Ectodermal cell (in vitro differentiated cells): ENCODE measurements around the gene SAP30L.
A peak's percentile ranks its signal among the peaks of the same experiment; 100 is the strongest.

Experiments
- H3K27ac ChIP-seq: 2 replicates; pipeline ENCODE4 v1.7.0; 2013; ENCODE audit warnings: mild to moderate bottlenecking, low read depth, low read length; ENCODE audit not compliant: insufficient read depth, poor library complexity, severe bottlenecking
- H3K27me3 ChIP-seq: 2 replicates; pipeline ENCODE4 v1.7.0; 2013; ENCODE audit warnings: mild to moderate bottlenecking, low read length; ENCODE audit not compliant: insufficient read depth, control insufficient read depth, poor library complexity, severe bottlenecking
- H3K36me3 ChIP-seq: one replicate; pipeline ENCODE4 v1.7.0; 2013; ENCODE audit warnings: low read length; ENCODE audit not compliant: control insufficient read depth, insufficient read depth
- H3K4me1 ChIP-seq: one replicate; pipeline ENCODE4 v1.7.0; 2013; ENCODE audit warnings: low read length; ENCODE audit not compliant: control insufficient read depth, insufficient read depth
- H3K4me3 ChIP-seq: 2 replicates; pipeline ENCODE4 v1.7.0; 2013; ENCODE audit warnings: low read depth, low read length, control low read depth; ENCODE audit not compliant: insufficient read depth
- H3K9me3 ChIP-seq: 2 replicates; pipeline ENCODE4 v1.7.0; 2013; ENCODE audit warnings: mild to moderate bottlenecking, low read length, moderate library complexity; ENCODE audit not compliant: control insufficient read depth
- WGBS, 2 experiments: methylation state at CpG; one replicate each; pipeline ENCODE4 v1.1.7; 2013; ENCODE audit warnings: missing lambda C conversion rate in 2 of 2; 5-methylcytosine and 5-hydroxymethylcytosine counted together

The SAP30L gene

GRCh38 chr5:154470947-154471870 is 25.4 kb downstream of the SAP30L start:
- peaks cover 93% of the 10 kb centered on the region for H3K27me3 ChIP-seq
- H3K4me3 ChIP-seq: no peak overlapping the region
- H3K9me3 ChIP-seq: no peaks in the 10 kb centered on the region
- H3K27ac ChIP-seq: no peak overlapping the region
- peaks cover 13% of the 10 kb centered on the region for H3K4me1 ChIP-seq
- WGBS, 2 experiments: 15 to 18% methylated on average over 8 to 11 of the region's 11 CpGs
- H3K36me3 ChIP-seq: no peaks in the 10 kb centered on the region

- H3K4me1 ChIP-seq: peaks cover 25% of the 10 kb centered on the region
- no peaks in the 10 kb centered on the region for H3K36me3 ChIP-seq
- H3K27me3 ChIP-seq: peaks cover 98% of the 10 kb centered on the region
- no peaks in the 10 kb centered on the region for H3K9me3 ChIP-seq
- WGBS, 2 experiments: 2% methylated on average over 34 to 35 of the region's 35 CpGs
- no peak overlapping the region for H3K27ac ChIP-seq
- H3K4me3 ChIP-seq: no peak overlapping the region
Measured at GRCh38 chr5:154472871-154473580, 27.2 kb downstream of the SAP30L start.

GRCh38 chr5:154473581-154474283 is 27.9 kb downstream of the SAP30L start:
- no peak overlapping the region for H3K4me3 ChIP-seq
- H3K27me3 ChIP-seq: peaks cover 100% of the 10 kb centered on the region

GRCh38 chr5:154474396-154475334 is 28.9 kb downstream of the SAP30L start:
- Histone ChIP-seq H3K4me1 (peaks cover 32% of the 10 kb centered on the region), H3K9me3 (no peaks in the 10 kb centered on the region), H3K27me3 (peaks cover 100% of the 10 kb centered on the region), H3K27ac (no peak overlapping the region), H3K36me3 (no peaks in the 10 kb centered on the region), H3K4me3 (no peak overlapping the region)
- 3 to 4% methylated on average over 17 of the region's 17 CpGs for WGBS, 2 experiments

More at GRCh38 chr5:154473581-154474283, 27.9 kb downstream of the SAP30L start:
- Histone ChIP-seq H3K36me3 (no peaks in the 10 kb centered on the region), H3K9me3 (no peaks in the 10 kb centered on the region), H3K27ac (no peak overlapping the region), H3K4me1 (peaks cover 25% of the 10 kb centered on the region)
- 1 to 2% methylated on average over 38 to 40 of the region's 40 CpGs for WGBS, 2 experiments

GRCh38 chr5:154475591-154476353 is 30.0 kb downstream of the SAP30L start:
- Histone ChIP-seq H3K36me3 (no peaks in the 10 kb centered on the region), H3K27ac (no peak overlapping the region), H3K4me3 (peak overlapping the region; percentile 1), H3K4me1 (peaks cover 38% of the 10 kb centered on the region), H3K9me3 (no peaks in the 10 kb centered on the region), H3K27me3 (peaks cover 100% of the 10 kb centered on the region)
- WGBS, 2 experiments: 1% methylated on average over 46 of the region's 46 CpGs

- H3K9me3 ChIP-seq: no peaks in the 10 kb centered on the region
- H3K4me1 ChIP-seq: peaks cover 38% of the 10 kb centered on the region
- no peak overlapping the region for H3K27ac ChIP-seq
- H3K4me3 ChIP-seq: peak overlapping the region; percentile 1
- whole genome bisulfite sequencing, 2 experiments: 1% methylated on average over 38 of the region's 38 CpGs
- H3K27me3 ChIP-seq: peaks cover 100% of the 10 kb centered on the region
- H3K36me3 ChIP-seq: no peaks in the 10 kb centered on the region
Measured at GRCh38 chr5:154476354-154477205, 30.8 kb downstream of the SAP30L start.

- Histone ChIP-seq H3K27ac (no peak overlapping the region), H3K36me3 (no peaks in the 10 kb centered on the region), H3K4me3 (peak overlapping the region; percentile 16), H3K4me1 (peaks cover 38% of the 10 kb centered on the region), H3K9me3 (no peaks in the 10 kb centered on the region), H3K27me3 (peaks cover 100% of the 10 kb centered on the region)
- 1% methylated on average over 68 of the region's 68 CpGs for WGBS, 2 experiments
Measured at GRCh38 chr5:154477382-154478223, 31.8 kb downstream of the SAP30L start.

- peaks cover 100% of the 10 kb centered on the region for H3K27me3 ChIP-seq
- WGBS, 2 experiments: 0 to 1% methylated on average over 20 of the region's 20 CpGs
Measured at GRCh38 chr5:154478224-154478565, 32.4 kb downstream of the SAP30L start, which contains the start of gene HAND1. Gene HAND1 (minus strand): TSS chr5:154478227. CDS start chr5:154478008, 219 bp downstream.

More at GRCh38 chr5:154478224-154478565, 32.4 kb downstream of the SAP30L start, which contains the start of gene HAND1:
- no peaks in the 10 kb centered on the region for H3K36me3 ChIP-seq
- H3K27ac ChIP-seq: no peak within 1 kb of the TSS
- H3K4me3 ChIP-seq: peak within 1 kb of the TSS; percentile 16
- H3K4me1 ChIP-seq: peaks cover 36% of the 10 kb centered on the region
- no peaks in the 10 kb centered on the region for H3K9me3 ChIP-seq
